HPDE6-E6E7 (cell line): ENCODE results near the gene DTX1.

Experiments
- DNase-seq: peaks from one replicate; pipeline ENCODE4 v3.0.0; 2011; ENCODE audit warnings: missing footprints; ENCODE audit errors: extremely low spot score

The DTX1 gene

GRCh38 chr12:113094738-113095137 is 38.2 kb downstream of the DTX1 start:
- DNase-seq, result no peak

DNA sequence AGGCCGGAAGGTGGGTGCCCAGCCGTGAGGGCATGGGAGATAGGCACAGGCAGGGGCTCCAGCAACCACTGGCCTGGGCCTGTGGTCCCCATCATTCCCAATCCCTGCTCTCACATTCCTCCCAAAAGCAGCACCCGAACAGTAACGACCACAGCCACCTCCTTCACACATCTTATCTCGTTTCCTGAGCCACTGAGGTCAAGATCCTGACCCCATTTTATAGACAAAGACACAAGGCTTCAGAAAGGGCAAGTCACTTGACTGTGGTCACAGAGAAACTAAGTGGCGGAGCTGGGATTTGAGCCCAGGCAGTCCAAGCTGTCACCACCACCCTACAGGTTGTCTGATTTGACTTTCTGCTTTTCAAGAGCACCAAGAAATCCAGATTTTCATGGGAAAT is 38.9 kb downstream of the DTX1 start:
- DNase-seq, result no peak

DNA sequence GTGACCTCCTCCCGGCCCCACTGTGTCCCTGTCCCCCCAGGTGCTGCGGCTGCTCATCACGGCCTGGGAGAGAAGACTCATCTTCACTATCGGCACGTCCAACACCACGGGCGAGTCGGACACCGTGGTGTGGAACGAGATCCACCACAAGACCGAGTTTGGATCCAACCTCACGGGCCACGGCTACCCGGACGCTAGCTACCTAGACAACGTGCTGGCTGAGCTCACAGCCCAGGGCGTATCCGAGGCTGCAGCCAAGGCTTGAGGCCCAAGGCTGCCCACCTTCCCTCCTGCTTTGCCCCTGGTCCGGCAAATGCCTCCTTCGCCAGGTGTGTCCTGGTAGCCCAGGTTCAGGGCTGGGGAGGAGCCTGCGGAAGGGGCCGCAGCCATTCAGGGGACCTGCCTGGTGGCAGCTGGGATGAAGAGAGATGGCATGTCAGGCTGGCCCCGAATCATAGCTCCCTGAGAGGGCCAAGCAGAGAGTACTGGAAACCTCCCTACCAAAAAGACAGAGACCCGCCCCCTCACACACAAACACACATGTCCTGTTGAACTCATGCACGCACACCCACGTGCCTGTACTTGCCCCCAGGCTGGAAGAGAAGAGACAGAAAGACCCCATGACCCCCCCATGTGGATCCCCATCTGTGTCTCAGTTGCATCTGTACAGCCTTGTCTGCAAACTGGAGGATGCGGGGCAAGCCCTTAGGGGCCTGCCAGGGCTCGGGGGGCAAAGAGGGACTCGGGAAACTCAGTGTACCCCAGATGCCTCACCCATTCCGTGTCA is 40.3 kb downstream of the DTX1 start:
- no peak for DNase-seq

- no peak for DNase-seq
These were observed 41.3 kb downstream of the DTX1 start for GRCh38 chr12:113097716-113098440.

DNA sequence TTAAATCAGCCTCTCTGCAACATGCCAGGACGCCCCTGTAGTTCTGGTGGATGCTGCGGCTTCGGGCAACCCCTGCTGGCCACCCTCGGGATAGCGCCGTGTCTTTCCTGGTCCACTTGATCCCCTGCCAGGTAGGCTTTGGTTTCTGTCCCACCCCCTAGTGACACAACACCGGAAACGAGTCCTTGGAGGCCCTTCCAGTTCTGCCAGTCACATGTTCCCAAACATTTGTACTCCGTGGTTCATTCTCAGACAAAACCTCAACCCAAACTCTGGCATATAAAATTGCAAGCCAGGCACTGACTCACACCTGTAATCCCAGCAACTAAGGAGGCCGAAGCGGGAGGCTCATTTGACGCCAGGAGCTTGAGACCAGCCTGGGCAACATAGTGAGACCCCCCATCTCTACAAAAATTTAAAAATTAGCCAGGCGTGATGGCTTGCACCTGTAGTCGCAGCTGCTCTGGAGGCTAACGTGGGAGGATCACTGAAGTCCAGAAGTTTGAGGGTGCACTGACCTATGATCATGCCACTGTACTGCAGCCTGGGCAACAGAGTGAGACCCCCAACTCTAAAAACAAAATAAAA is 42.0 kb downstream of the DTX1 start:
- peak; percentile 94 for DNase-seq

GRCh38 chr12:113099364-113099763 is 42.8 kb downstream of the DTX1 start:
- no peak for DNase-seq

- no peak for DNase-seq
These were observed 43.2 kb downstream of the DTX1 start for GRCh38 chr12:113099764-113100163.

DNA sequence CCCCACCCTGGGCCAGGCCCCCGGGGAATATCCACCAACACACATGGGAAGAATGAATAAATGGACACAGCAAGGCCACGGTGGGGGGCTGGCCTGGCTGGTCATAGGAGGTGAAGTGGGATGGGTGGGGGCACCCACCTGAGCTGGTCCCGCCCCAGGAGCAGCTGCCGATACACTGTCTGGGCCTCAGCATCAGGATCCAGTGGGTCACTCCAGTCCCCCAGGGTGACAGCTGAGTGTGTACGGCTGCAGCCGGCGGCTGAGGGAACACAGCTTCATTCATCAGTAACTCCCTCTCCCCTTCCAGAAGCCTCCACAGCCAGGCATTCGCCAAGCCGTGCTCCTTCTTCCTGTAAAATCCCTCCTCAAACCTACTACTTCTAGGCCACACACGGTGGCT is 45.2 kb downstream of the DTX1 start:
- DNase-seq, result no peak

DNA sequence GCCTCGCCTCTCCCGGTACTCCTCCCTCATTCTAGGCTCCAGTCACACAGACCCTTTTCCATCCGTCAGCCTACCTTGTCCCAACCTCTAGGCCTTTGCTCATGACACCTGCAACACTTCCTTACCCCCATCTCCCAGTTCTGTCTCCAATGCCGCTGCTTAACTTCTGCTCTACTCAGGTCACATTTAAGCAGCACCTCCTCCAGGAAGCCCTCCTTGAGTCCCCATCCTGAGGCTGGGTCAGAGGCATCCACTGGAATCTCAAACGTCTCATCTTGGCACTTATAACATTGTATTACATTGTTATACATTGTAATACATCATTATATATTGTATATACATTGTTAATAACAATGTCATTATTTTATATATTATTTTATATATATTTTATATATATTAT is 46.3 kb downstream of the DTX1 start:
- DNase-seq, result no peak

DNA sequence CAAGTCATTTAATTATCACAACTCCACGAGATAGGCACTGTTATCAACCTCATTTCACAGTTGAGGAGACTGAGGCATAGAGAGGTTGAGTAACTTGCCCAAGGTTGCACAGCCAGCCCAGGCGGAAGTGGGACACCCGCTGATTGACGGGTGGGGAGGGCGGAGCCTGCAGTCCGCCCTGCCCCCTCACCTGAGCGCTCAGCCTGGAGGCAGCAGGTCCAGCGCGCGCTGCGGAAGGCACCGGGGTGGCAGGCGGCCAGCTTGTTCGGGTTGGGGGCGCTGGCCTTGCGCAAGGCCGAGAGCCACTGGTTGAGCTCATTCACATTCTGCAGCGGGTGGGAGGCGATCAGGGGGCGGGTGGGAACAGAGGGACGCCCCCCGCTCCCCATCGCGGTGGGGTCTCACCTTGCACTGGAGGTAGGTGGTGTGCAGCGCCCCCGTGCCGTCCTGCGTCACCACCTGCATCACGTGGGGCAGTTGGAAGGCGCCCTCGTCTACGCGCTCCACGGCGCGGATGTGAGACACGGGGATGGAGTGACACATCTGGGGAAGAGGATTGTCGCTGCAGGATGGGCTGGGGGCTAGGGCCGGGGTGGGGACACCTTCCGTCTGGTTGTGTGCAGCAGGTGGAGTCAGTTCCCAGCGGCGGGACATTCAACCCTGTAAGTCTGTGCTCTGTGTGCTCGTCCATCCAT is 47.4 kb downstream of the DTX1 start:
- no peak for DNase-seq

DNA sequence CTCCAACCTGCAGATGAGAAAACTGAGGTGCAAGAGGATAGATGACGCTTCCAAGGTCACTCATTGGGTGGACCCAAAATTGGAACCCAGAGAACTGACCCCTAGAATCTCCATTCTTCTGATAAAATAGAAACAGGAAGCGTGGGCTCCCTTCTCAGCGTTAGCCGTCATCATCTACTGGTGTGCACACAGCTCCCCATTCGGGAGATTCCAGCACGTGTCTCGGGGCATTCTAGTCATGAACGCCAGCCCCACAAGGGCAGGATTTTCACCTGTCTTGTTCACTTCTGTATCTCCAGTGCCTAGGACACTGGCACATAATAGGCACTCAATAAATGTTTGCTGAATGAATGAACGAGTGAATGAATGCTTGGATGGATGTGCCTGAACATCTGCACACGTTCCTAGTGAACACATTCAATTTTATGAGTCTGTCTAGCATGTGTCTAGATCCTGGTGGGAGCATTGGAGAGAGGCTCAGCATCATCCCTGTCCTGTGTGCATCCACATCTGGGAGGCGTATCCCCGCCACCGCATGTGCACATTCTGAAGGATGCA is 48.5 kb downstream of the DTX1 start:
- no peak for DNase-seq

DNA sequence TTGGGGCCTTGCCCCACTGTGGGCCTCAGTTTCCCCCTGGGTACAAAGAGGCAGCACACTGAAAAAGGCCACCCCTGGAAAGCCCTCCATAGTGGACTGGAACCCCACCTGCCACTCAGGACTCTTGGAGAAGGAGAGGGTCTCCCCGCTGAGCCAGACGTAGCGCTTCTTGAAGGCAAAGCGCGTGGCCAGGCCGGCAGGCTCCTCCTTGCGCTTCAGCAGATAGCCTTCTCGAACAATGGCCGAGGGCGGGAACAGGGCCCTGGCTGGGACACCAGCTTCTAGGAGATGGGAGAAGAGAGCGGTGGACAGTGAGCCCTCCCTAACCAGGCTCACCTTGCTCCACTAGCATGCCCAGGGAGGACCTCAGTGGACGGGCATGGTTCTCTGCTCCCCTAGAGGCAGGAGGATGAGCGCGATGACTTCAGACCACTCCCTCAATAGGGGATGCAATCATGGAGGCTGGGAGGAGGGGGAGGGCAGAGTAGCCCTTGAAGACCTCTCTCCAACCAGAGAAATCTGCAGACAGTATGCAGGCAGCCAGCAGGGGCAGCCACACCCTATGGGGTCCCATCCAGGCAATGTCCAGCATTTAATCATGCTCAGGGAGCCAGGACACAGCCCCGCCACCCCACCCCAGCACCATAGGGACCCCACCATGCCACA is 49.2 kb downstream of the DTX1 start:
- no peak for DNase-seq

DNA sequence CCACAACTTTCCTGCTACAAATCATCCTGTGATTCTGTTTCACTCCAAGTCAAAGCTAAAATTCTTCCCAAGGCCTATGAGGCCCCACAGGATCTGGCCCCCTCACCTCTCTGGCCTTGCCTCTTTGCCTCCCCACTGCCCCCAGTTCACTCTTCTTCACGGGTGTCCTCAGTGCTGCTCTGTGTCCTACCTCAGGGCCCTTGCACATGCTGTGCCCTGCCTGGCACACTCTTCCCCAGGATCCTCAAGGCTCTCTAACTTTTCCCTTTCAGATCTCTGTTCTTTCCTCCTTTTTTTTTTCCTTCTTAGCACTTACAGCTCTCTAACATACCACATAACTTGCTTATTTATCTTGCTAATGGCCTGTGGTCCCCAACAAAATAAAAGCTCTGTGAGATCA is 49.8 kb downstream of the DTX1 start:
- DNase-seq, result no peak

DNA sequence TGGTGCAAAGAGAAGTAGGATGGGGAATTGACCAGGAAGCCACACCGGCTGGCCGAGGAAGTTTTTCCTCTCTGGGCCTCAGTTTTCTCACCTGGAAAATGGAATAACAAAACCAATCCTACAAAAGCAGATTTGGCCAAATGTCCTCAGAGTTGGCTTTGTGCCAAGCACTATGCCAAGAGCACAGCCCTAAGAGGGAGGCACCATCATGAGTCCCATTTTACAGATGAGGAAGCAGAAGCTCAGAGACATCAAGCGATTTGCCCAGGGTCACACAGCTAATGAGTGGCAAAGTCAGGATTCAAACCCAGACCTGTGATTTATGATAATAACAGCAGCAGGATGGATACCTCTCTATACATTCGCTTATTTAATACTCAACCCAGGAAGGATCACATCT is 51.8 kb downstream of the DTX1 start:
- DNase-seq, result no peak

DNA sequence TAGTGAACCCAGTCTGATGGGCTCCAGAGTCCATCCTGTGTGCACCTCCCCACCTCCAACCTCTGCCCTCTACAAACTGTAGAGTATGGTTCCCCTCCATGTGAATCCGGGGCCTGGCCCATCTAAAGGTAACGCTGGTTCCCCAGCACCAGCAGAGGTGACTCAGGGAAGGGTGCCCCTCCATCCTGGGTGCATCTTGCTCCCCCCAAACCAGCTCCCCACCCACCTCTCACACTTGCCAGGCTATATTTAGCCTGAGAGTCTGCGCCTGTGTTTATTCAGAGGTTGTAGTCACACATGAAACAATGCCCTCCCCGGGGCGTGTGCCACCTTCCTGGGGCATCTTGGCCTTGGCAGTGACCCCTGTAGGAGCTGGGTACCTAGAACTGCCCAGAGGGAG is 52.8 kb downstream of the DTX1 start:
- no peak for DNase-seq

DNA sequence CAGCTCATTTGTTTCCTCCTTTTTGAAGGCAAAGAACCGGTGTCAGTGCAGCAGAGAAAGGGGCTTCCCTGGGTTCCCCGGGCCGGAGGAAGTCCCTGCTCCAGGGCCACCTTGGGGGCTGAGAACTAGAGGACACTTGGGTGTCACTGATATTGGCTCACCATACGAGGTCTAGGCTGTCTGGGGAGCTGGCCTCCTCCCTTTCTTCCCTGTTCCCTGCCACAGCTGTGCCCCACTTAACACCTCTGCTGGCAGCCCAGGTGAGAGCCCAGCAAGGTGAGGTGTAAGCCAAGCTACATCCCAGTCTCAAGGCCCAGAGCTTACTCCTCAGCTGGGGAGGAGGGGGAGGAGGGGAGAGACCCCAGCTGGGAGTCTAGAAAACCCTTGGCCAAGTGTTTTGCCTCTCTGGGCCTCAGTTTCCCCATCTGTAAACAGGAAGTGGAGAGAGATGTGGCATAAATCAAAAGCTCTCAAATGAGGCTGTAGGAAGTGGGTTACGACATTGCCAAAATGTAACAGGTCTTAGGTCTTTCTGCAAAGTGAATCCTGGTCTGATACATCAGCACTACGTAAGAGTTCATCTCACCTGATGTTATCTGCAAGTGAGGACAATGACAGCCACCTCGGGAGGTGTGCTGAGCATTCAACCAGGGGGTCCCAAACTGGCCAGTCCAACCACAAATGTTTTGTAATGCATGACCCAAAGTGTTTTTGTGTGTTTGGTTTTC is 53.5 kb downstream of the DTX1 start:
- no peak for DNase-seq

DNA sequence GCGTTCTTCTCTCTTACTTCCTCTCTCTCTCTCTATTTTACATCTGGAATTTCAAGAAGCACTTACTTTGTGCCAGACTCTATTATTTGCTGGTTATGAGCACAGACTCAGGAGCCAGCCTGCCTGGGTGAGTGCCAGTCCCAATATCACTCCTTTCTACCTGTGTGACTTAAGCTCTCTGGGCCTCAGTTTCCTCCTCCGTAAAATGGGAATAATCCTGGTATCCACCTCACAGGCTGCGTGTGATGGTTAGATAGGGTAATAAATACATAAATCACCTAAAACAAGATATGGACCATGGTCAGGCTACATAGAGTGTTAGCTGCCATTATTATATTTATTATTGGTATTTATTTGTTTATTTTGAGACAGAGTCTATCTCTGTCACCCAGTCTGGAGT is 54.7 kb downstream of the DTX1 start:
- no peak for DNase-seq

- DNase-seq, result no peak
These were observed 55.7 kb downstream of the DTX1 start for GRCh38 chr12:113112043-113112899.

DNA sequence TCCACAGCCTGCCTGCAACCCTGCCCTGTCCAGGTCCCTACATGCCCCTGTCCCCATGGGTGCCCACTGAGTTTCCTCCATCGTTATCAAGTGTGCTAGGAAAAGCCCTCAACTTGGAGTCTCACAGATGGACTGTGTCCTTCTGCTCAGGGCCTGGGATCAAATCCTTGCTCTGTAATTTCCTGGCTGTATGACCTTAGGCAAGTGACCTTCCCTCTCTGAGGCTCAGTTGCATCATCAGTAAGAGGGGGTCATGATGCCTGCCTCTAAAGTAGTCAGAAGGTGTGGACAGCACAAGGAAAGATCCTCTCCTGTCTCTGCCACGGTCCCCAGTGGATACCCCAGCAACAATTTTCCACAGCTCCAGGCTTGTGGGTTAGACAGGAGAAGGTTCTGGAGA is 56.9 kb downstream of the DTX1 start:
- DNase-seq, result no peak
